BJ (cell line): Measurements from ENCODE around the gene NPPA. TPM values are rescaled to one million over a fixed set of nuclear protein-coding genes. Genes with fewer than 3 reads are reported as not detected.

Experiments
- CTCF ChIA-PET: fragments of 350-600 bp; formaldehyde crosslinking; extraction: SDS; loops from one replicate; lab custom pipeline; 2021; ENCODE audit warnings: antibody characterized with exemption, inconsistent platforms; lab: Yijun Ruan, JAX
- POLR2A ChIA-PET: fragments of 300-600 bp; sonication (Branson Sonifier 250); formaldehyde crosslinking; extraction: SDS; loops from one replicate; lab custom pipeline; 2021; ENCODE audit warnings: antibody characterized with exemption; lab: Charles Lee
- DNase-seq: peaks from one replicate; pipeline ENCODE4 v3.0.0-alpha.2; 2011; ENCODE audit warnings: low read depth
- H3K27me3 ChIP-seq: 2 replicates; pipeline ENCODE4 v1.6.0; 2011; ENCODE audit warnings: low read length; ENCODE audit not compliant: control insufficient read depth, insufficient read depth
- H3K36me3 ChIP-seq: 2 replicates; pipeline ENCODE4 v1.5.1; 2011; ENCODE audit warnings: low read length; ENCODE audit not compliant: control insufficient read depth, insufficient read depth
- H3K4me3 ChIP-seq: 2 replicates; pipeline ENCODE4 v1.5.1; 2011; ENCODE audit warnings: low read depth, mild to moderate bottlenecking, control low read depth, low read length
- polyA plus RNA-seq: library from polyadenylated mRNA; depleted of rRNA; stranded (reverse); fragments of >200 nt; gene quantifications from 2 replicates; pipeline ENCODE4 v1.2.3, GENCODE V29; 2011
- TF ChIP-seq, protein P1 (sequence below): IDR thresholded peaks from 2 replicates; pipeline ENCODE4 v1.5.1; 2011; ENCODE audit warnings: low read depth, mild to moderate bottlenecking, control low read depth, inconsistent platforms, low read length, moderate library complexity; ENCODE audit not compliant: insufficient read depth

NPPA gene
- polyA plus RNA-seq, 1 experiment = not detected

DNA sequence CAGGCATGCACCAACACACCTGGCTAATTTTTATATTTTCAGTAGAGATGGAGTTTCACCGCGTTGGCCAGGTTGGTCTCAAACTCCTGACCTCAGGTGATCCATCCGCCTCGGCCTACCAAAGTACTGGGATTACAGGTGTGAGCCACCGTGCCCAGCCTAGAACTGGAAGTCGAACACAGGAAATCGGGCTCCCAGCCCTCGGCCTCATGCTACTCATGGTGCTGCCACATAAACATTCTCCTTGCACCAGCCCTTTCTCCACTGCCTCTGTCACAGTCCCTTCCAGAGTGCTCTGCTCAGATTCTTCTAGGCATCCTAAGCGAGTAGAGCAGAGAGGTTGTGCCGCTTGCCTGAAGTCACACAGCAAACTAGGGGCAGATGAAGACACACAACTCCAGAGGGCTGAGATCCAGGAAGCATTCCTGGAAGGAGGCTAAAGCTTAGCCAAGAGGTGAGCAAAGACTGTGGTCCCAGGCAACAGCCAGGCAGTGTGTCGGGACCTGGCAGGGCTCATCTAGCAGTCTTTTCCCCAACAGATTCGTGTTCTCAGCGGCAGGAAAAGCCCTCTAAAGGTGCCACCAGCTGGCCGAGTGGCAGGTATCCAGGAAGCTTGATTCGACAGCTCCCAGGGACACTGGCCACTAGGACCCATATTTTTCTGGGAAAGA lies 40.8 kb upstream of the NPPA start:
- ChIA-PET CTCF (interaction anchor here (1.4 to 1.8 kb wide), 2 partner anchors 49 to 50 kb away, joined by 4 read pairs; no protein-coding TSS in a partner anchor), POLR2A (no interaction called here)
- H3K27me3 ChIP-seq = peaks cover 8% of the 10 kb centered on the region; the same call in 1 of the 2 replicates
- DNase-seq = no peak
- no peak overlapping the region for H3K4me3 ChIP-seq
- TF ChIP-seq, protein P1, sequence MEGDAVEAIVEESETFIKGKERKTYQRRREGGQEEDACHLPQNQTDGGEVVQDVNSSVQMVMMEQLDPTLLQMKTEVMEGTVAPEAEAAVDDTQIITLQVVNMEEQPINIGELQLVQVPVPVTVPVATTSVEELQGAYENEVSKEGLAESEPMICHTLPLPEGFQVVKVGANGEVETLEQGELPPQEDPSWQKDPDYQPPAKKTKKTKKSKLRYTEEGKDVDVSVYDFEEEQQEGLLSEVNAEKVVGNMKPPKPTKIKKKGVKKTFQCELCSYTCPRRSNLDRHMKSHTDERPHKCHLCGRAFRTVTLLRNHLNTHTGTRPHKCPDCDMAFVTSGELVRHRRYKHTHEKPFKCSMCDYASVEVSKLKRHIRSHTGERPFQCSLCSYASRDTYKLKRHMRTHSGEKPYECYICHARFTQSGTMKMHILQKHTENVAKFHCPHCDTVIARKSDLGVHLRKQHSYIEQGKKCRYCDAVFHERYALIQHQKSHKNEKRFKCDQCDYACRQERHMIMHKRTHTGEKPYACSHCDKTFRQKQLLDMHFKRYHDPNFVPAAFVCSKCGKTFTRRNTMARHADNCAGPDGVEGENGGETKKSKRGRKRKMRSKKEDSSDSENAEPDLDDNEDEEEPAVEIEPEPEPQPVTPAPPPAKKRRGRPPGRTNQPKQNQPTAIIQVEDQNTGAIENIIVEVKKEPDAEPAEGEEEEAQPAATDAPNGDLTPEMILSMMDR = no peak
- no peaks in the 10 kb centered on the region for H3K36me3 ChIP-seq

DNA sequence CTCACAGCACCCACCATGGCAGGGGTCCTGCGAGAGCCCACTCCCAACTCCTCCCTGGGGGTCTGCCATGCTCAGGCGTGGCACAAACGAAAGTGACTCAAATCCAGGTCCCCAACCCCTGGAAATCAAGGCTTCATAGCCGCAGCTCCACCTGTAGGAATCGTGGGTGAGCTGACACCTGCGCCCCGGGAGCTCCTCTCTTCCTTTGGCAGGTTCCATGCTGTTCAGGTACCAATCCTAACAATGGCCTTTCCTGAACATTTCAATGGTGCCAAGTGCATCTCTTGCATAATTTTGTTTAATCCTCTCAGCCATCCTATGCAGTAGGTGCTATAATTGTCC lies 40.1 kb upstream of the NPPA start:
- no peak for DNase-seq
- Histone ChIP-seq H3K4me3 (no peak overlapping the region), H3K36me3 (no peaks in the 10 kb centered on the region), H3K27me3 (peaks cover 8% of the 10 kb centered on the region; the same call in 1 of the 2 replicates)
- ChIA-PET POLR2A (no interaction called here), CTCF (interaction anchor here (1.0 to 1.8 kb wide), 3 partner anchors 24 to 59 kb away, joined by 3 to 4 read pairs (median 3); no protein-coding TSS in a partner anchor)
- TF ChIP-seq, protein P1 = no peak

DNA sequence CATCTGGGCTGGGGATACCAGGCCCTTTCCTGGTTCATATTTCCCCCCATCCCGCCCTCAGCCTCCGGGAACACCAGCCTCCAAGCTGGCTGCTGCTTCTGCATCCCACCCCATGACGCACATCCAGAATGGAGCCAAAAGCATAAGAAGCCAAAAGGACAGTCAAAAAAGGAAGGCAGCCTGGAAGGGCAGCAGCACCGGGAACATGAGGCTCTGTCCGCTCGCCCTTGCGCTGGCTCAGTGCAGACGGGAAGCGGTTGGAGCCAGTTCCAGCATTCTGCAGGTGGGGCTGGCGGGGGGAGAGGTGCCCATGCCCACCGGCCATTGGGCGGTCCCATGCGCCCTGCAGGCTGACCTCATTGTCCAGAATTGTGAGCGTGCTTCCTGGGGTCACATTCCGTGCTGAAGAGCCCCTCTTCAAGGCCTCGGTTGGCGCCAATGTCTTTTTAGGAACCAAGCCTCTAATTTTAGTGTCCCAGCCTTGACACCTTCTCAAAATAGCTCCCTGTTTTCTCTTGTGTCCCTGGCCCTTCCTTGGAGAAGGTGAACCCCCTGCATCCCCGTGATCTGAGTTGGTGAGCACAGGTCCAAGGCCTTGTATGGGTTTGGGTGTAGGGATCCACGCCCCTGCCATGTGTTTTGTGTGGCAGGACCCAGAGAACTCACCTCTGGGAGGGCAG lies 39.5 kb upstream of the NPPA start:
- H3K4me3 ChIP-seq = no peak overlapping the region
- CTCF ChIA-PET = interaction anchor here (1.0 to 1.8 kb wide), 3 partner anchors 24 to 59 kb away, joined by 3 to 4 read pairs (median 3); no protein-coding TSS in a partner anchor
- no peaks in the 10 kb centered on the region for H3K36me3 ChIP-seq
- POLR2A ChIA-PET = no interaction called here
- TF ChIP-seq, protein P1 = no peak
- peaks cover 3% of the 10 kb centered on the region; the same call in 1 of the 2 replicates for H3K27me3 ChIP-seq
- no peak for DNase-seq

DNA sequence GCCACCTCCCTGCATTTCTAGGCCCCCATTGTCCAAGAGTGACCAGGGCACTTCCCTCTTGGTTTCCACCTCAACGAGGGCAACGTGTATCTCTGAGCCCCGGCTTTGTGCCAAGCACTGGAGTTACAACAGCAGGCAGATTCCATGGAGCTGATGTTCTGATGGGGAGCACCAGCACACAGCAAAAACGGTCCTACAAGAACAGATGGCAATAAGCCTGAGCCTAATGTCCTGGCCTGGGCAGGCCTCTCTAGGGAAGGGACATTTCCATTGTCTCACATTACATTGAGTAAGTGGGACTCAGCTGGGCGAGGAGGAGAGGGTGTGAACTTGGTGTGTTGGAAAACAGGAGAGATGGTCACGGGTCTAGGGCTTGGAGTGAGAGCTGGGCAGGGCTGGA lies 38.3 kb upstream of the NPPA start:
- H3K27me3 ChIP-seq = no peaks in the 10 kb centered on the region
- POLR2A ChIA-PET = no interaction called here
- H3K36me3 ChIP-seq = no peaks in the 10 kb centered on the region
- TF ChIP-seq, protein P1 = no peak
- no peak for DNase-seq
- no peak overlapping the region for H3K4me3 ChIP-seq
- CTCF ChIA-PET = interaction anchor here (1.5 kb wide), 1 partner anchor 48 kb away, joined by 4 read pairs; no protein-coding TSS in a partner anchor
